ENCODE measurements around the gene MACROD2. TPM values are rescaled to one million over a fixed set of nuclear protein-coding genes. Genes with fewer than 3 reads are reported as not detected.

Gene MACROD2
- total RNA-seq, 4 donors from 2014 or later: 12.6 to 60.3 (median 18.9) TPM

- Histone ChIP-seq H3K36me3 (no peaks in the 10 kb centered on the region), H3K27me3 (no peaks in the 10 kb centered on the region), H3K9me3 (no peaks in the 10 kb centered on the region), H3K27ac (no peak overlapping the region), H3K4me1 (no peaks in the 10 kb centered on the region), H3K4me3 (no peak overlapping the region)
- TF ChIP-seq EP300 (IDR thresholded peaks at IDR 0.05) (no peak), POLR2AphosphoS5 (IDR thresholded peaks at IDR 0.05) (no peak), POLR2A (IDR thresholded peaks at IDR 0.05) (no peak)
- TF ChIP-seq, protein P1, sequence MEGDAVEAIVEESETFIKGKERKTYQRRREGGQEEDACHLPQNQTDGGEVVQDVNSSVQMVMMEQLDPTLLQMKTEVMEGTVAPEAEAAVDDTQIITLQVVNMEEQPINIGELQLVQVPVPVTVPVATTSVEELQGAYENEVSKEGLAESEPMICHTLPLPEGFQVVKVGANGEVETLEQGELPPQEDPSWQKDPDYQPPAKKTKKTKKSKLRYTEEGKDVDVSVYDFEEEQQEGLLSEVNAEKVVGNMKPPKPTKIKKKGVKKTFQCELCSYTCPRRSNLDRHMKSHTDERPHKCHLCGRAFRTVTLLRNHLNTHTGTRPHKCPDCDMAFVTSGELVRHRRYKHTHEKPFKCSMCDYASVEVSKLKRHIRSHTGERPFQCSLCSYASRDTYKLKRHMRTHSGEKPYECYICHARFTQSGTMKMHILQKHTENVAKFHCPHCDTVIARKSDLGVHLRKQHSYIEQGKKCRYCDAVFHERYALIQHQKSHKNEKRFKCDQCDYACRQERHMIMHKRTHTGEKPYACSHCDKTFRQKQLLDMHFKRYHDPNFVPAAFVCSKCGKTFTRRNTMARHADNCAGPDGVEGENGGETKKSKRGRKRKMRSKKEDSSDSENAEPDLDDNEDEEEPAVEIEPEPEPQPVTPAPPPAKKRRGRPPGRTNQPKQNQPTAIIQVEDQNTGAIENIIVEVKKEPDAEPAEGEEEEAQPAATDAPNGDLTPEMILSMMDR (IDR thresholded peaks at IDR 0.05): no peak
- 94% methylated on average over 2 of the region's 2 CpGs for WGBS
- no peak for DNase-seq (ENCODE audit: low spot score in 2 of 2)
Measured at GRCh38 chr20:15154070-15154469, 1158.8 kb downstream of the MACROD2 start.

- H3K36me3 ChIP-seq: no peaks in the 10 kb centered on the region
- no peaks in the 10 kb centered on the region for H3K4me1 ChIP-seq
- no peak for TF ChIP-seq POLR2AphosphoS5 (IDR thresholded peaks at IDR 0.05)
- TF ChIP-seq POLR2A (IDR thresholded peaks at IDR 0.05): no peak
- TF ChIP-seq, protein P1 (IDR thresholded peaks at IDR 0.05): no peak
- H3K27me3 ChIP-seq: no peaks in the 10 kb centered on the region
- no peak overlapping the region for H3K27ac ChIP-seq
- H3K9me3 ChIP-seq: no peaks in the 10 kb centered on the region
- no peak for DNase-seq (ENCODE audit: low spot score in 2 of 2)
- H3K4me3 ChIP-seq: no peak overlapping the region
Measured at GRCh38 chr20:15155848-15156401, 1160.6 kb downstream of the MACROD2 start.

GRCh38 chr20:15158533-15158932 lies 1163.2 kb downstream of the MACROD2 start:
- Histone ChIP-seq H3K4me3 (no peak overlapping the region), H3K27ac (no peak overlapping the region), H3K36me3 (no peaks in the 10 kb centered on the region), H3K4me1 (no peaks in the 10 kb centered on the region), H3K27me3 (no peaks in the 10 kb centered on the region), H3K9me3 (no peaks in the 10 kb centered on the region)
- DNase-seq (ENCODE audit: low spot score in 2 of 2): no peak
- 41% methylated on average over 2 of the region's 2 CpGs for WGBS
- TF ChIP-seq EP300 (IDR thresholded peaks at IDR 0.05): no peak
- TF ChIP-seq POLR2AphosphoS5 (IDR thresholded peaks at IDR 0.05): no peak
- TF ChIP-seq, protein P1 (IDR thresholded peaks at IDR 0.05): no peak
- TF ChIP-seq POLR2A (IDR thresholded peaks at IDR 0.05): no peak

DNA sequence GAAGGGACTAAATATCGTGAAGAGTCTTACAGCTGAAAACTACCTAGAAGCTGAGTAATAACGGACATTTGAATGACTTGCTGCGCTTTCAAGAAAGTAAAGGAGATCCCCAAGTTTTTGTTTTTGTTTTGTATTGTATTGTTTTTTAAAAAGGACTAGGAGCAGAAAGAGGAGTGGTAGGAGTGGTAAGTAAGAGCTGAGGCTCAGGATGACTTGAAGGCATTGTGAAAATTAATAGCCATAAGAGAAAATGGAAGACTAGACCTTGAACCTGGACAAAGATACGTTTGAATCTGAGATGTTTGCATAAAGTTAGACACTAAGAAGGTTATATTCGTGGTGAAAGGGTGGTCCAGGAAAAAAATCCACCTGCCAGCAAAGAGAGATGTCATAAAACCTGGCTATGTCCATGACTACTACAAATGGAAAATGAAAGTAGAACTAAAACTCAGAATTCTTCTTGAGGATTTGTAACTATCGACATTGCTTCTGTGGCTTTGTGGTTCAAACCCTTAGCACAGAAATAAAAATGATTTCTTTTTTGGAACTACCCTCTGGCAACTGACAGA lies 1166.8 kb downstream of the MACROD2 start:
- Histone ChIP-seq H3K27ac (no peak overlapping the region), H3K4me3 (no peak overlapping the region), H3K9me3 (no peaks in the 10 kb centered on the region), H3K4me1 (no peaks in the 10 kb centered on the region), H3K27me3 (no peaks in the 10 kb centered on the region), H3K36me3 (no peaks in the 10 kb centered on the region)
- DNase-seq (ENCODE audit: low spot score in 2 of 2): no peak
- WGBS: 79% methylated on average over 6 of the region's 6 CpGs
- TF ChIP-seq, protein P1 (IDR thresholded peaks at IDR 0.05): no peak
- TF ChIP-seq EP300 (IDR thresholded peaks at IDR 0.05) (no peak), POLR2A (IDR thresholded peaks at IDR 0.05) (no peak)

DNA sequence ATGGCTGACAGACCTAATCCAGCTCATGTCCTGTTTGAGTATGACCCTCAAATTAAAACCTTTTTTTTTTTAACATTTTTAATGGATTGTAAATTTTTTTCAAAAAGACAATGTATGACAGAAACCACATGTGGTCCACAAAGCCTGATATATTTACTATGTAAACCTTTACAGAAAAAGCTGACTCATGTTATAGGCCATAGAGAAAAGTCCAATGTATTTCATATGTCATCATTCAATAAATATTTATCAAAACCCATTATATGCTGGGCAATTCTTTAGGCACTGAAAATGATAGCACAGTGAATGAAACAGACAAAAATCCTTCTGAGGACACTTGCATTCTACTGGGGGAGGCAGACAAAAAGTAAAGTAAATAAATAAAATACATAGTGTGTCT lies 1168.3 kb downstream of the MACROD2 start:
- TF ChIP-seq POLR2A (IDR thresholded peaks at IDR 0.05) (no peak), POLR2AphosphoS5 (IDR thresholded peaks at IDR 0.05) (no peak), EP300 (IDR thresholded peaks at IDR 0.05) (no peak)
- TF ChIP-seq, protein P1 (IDR thresholded peaks at IDR 0.05): no peak
- Histone ChIP-seq H3K27ac (no peak overlapping the region), H3K4me1 (no peaks in the 10 kb centered on the region), H3K4me3 (no peak overlapping the region), H3K27me3 (no peaks in the 10 kb centered on the region), H3K36me3 (no peaks in the 10 kb centered on the region), H3K9me3 (no peaks in the 10 kb centered on the region)
- no peak for DNase-seq (ENCODE audit: low spot score in 2 of 2)

All from suprapubic skin (tissue), 4 donors.